ENCODE results near the gene NUP98. TPM values are rescaled to one million over a fixed set of nuclear protein-coding genes. Genes with fewer than 3 reads are reported as not detected.

The NUP98 gene
- total and polyA plus RNA-seq, 11 donors = 13.2 to 77.9 (median 45.3) TPM

DNA sequence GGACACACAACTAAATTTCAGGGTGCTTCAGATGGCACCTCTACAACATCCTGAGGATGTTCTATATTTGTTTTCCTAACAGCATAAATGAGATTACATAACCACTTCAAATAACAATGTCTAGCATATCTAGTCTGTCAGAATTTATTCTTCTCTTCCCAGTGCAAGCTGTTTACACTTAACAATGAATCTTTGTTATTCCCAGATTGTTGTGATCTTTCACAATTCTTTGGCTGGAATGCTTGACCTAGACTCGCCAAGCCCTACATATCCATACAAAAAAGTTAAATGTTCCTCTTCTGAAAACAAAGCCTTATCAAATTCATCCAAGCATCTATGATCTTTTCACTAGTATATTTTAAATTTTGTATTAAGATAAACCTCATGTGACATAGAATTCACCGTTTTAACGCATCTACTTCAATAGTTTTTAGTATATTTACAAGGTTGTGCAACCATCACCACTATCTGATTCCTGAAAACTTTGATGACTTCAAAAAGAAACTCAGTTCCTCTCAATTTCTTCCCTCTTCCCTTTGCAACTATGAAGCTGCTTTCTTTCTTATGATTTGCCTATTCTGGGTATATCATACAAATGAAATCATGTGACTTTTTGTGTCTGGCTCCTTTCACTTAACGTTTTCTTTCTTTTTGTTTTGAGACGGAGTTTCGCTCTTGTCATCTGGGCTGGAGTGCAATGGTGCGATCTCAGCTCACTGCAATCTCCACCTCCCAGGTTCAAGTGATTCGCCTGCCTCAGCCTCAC, 64.5 kb downstream of the NUP98 start:
- H3K36me3 ChIP-seq = peaks cover 5 to 100% (median 98%) of the 10 kb centered on the region in 9 donors

GRCh38 chr11:3723014-3723708, 74.2 kb downstream of the NUP98 start:
- H3K27me3 ChIP-seq = no peaks in the 10 kb centered on the region
- H3K27ac ChIP-seq = no peak overlapping the region

More for the DNA sequence above, 64.5 kb downstream of the NUP98 start:
- DNase-seq = no peak
- TF ChIP-seq CTCF (IDR thresholded peaks at IDR 0.05) (no peak), POLR2A (IDR thresholded peaks at IDR 0.05) (no peak)
- intact Hi-C loops (cut with DNase I) = loop anchor here in 1 of 10 donors (1.0 kb wide), 1 partner anchor 18 kb away; no protein-coding TSS in a partner anchor
- H3K4me3 ChIP-seq = no peak overlapping the region
- no peaks in the 10 kb centered on the region for H3K9me3 ChIP-seq
- ATAC-seq = no peak
- H3K4me1 ChIP-seq = peaks cover 0 to 4% (median 0%) of the 10 kb centered on the region in 12 donors
- peak overlapping the region in 1 of 12 donors; percentile 30 for H3K27ac ChIP-seq
- H3K27me3 ChIP-seq = no peaks in the 10 kb centered on the region
- WGBS, 4 donors = 86 to 92% (median 89%) methylated on average over 8 of the region's 8 CpGs

DNA sequence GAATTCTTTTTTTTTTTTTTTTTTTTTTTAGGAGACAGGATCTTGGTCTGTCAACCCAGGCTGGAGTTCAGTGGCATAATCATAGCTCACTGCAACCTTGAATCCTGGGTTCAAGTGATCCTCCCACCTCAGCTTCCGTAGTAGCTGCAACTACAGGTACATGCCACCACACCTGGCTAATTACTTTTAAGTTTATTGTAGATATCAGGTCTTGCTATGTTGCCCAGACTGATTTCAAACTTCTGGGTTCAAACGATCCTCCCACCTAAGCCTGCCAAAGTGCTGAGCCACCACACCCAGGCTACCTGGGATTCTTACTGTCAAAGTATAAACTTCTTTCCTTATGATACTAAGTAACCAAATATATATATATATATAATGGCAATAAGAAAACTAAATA, 75.3 kb downstream of the NUP98 start:
- 92 to 98% (median 95%) methylated on average over 2 of the region's 2 CpGs for WGBS, 4 donors
- peaks cover 0 to 4% (median 0%) of the 10 kb centered on the region in 12 donors for H3K9me3 ChIP-seq
- no peak overlapping the region for H3K4me3 ChIP-seq
- ATAC-seq (no peak), DNase-seq (no peak)
- TF ChIP-seq POLR2A (IDR thresholded peaks at IDR 0.05) = no peak
- no peaks in the 10 kb centered on the region for H3K27me3 ChIP-seq
- intact Hi-C loops (cut with DNase I) = no loop called here
- no peaks in the 10 kb centered on the region for H3K4me1 ChIP-seq
- H3K27ac ChIP-seq = no peak overlapping the region
- H3K36me3 ChIP-seq = peaks cover 0 to 100% (median 98%) of the 10 kb centered on the region in 9 donors

More at GRCh38 chr11:3723014-3723708, 74.2 kb downstream of the NUP98 start:
- WGBS, 4 donors = 82 to 89% (median 88%) methylated on average over 6 of the region's 6 CpGs
- Histone ChIP-seq H3K9me3 (peaks cover 0 to 4% (median 0%) of the 10 kb centered on the region in 12 donors), H3K36me3 (peaks cover 0 to 100% (median 98%) of the 10 kb centered on the region in 9 donors), H3K4me3 (no peak overlapping the region), H3K4me1 (no peaks in the 10 kb centered on the region)
- intact Hi-C loops (cut with DNase I) = no loop called here
- peak in 1 of 4 donors; percentile 34 for ATAC-seq
- DNase-seq = no peak
- TF ChIP-seq CTCF (IDR thresholded peaks at IDR 0.05) (no peak), POLR2A (IDR thresholded peaks at IDR 0.05) (no peak)

GRCh38 chr11:3720997-3721396, 76.4 kb downstream of the NUP98 start:
- no peak overlapping the region for H3K4me3 ChIP-seq
- peaks cover 0 to 4% (median 0%) of the 10 kb centered on the region in 12 donors for H3K9me3 ChIP-seq
- H3K27ac ChIP-seq = no peak overlapping the region
- TF ChIP-seq POLR2A (IDR thresholded peaks at IDR 0.05) (no peak), CTCF (IDR thresholded peaks at IDR 0.05) (no peak)
- H3K27me3 ChIP-seq = no peaks in the 10 kb centered on the region
- 93 to 97% (median 94%) methylated on average over 2 of the region's 2 CpGs for WGBS, 4 donors
- ATAC-seq (no peak), DNase-seq (no peak)
- H3K4me1 ChIP-seq = no peaks in the 10 kb centered on the region
- intact Hi-C loops (cut with DNase I) = no loop called here
- peaks cover 0 to 100% (median 98%) of the 10 kb centered on the region in 9 donors for H3K36me3 ChIP-seq

Data from heart left ventricle (tissue), 16 donors.